Hypothalamus (tissue), 51 donors: ENCODE data around the gene CELA3B.
"Not testable (repeated sequence)": the region's sequence is repeated elsewhere in the genome, so short reads cannot be mapped to it uniquely, and the experiment has no call there.

ENCODE experiments used
- DNase-seq, 51 donors: peaks; one replicate each; lab custom pipeline; 2025; lab: John Stamatoyannopoulos, UW

CELA3B gene

GRCh38 chr1:21976703-21977239 lies at the start of gene CELA3B:
Gene CELA3B (plus strand): TSS chr1:21977022. CDS start chr1:21977040, 18 bp downstream.
- not testable (repeated sequence) for DNase-seq

GRCh38 chr1:21927533-21928237 lies 49.1 kb upstream of the CELA3B start:
- DNase-seq: no peak

GRCh38 chr1:21930080-21930571 lies 46.7 kb upstream of the CELA3B start:
- DNase-seq: no peak

GRCh38 chr1:21930629-21931170 lies 46.1 kb upstream of the CELA3B start:
- no peak for DNase-seq

GRCh38 chr1:21931171-21932093 lies 45.4 kb upstream of the CELA3B start:
- DNase-seq: no peak

GRCh38 chr1:21932127-21932526 lies 44.7 kb upstream of the CELA3B start:
- DNase-seq: no peak

GRCh38 chr1:21933397-21934248 lies 43.2 kb upstream of the CELA3B start:
- no peak for DNase-seq

GRCh38 chr1:21935393-21935804 lies 41.4 kb upstream of the CELA3B start:
- no peak for DNase-seq

GRCh38 chr1:21935891-21936365 lies 40.9 kb upstream of the CELA3B start:
- no peak for DNase-seq

GRCh38 chr1:21936366-21937031 lies 40.3 kb upstream of the CELA3B start:
- DNase-seq: peak in 12 of 51 donors; percentile 2 to 39 (median 15)

- DNase-seq: no peak
These were observed 39.8 kb upstream of the CELA3B start, which contains the start of gene HSPG2 for GRCh38 chr1:21937034-21937371. Gene HSPG2 (minus strand): TSS chr1:21937310. CDS start chr1:21937217, 93 bp downstream.

- peak in 50 of 51 donors; percentile 21 to 91 (median 76) for DNase-seq
These were observed 39.3 kb upstream of the CELA3B start for GRCh38 chr1:21937372-21938121.

GRCh38 chr1:21938732-21939538 lies 37.9 kb upstream of the CELA3B start:
- DNase-seq: no peak

- DNase-seq: peak in 41 of 51 donors; percentile 8 to 73 (median 35)
These were observed 37.0 kb upstream of the CELA3B start for GRCh38 chr1:21939650-21940374.

GRCh38 chr1:21940492-21940891 lies 36.3 kb upstream of the CELA3B start:
- DNase-seq: no peak

- no peak for DNase-seq
These were observed 35.5 kb upstream of the CELA3B start for GRCh38 chr1:21941370-21941769.

- no peak for DNase-seq
These were observed 34.4 kb upstream of the CELA3B start for GRCh38 chr1:21942464-21942863.
